WTC11 (cell line): Measurements from ENCODE around the gene TRUB1. TPM values are rescaled to one million over a fixed set of nuclear protein-coding genes. Genes with fewer than 3 reads are reported as not detected.

Experiments
- ATAC-seq: fragments of 200-7000 bp; cut with Tn5 transposase; 2 replicates; pipeline ENCODE4 v1.10.0; 2021; ENCODE audit warnings: mild to moderate bottlenecking, moderate library complexity
- CTCF ChIA-PET: fragments of 300-600 bp; sonication (Branson Sonifier 250); formaldehyde crosslinking; loops from one replicate; lab custom pipeline; 2021; ENCODE audit warnings: antibody characterized with exemption; lab: Charles Lee
- POLR2A ChIA-PET: fragments of 350-600 bp; sonication (Branson Sonifier 250); formaldehyde crosslinking; loops from one replicate; lab custom pipeline; 2021; ENCODE audit warnings: antibody characterized with exemption; lab: Charles Lee
- DNase-seq: peaks from one replicate; pipeline ENCODE4 v3.0.0; 2021; ENCODE audit warnings: low spot score
- H3K27ac Mint-ChIP-seq: 2 replicates; pipeline ENCODE4 v1.8.0; 2021; ENCODE audit warnings: mixed read lengths
- H3K27me3 Mint-ChIP-seq: 2 replicates; pipeline ENCODE4 v1.8.0; 2021; ENCODE audit warnings: low read depth, mild to moderate bottlenecking, moderate library complexity, mixed read lengths
- H3K36me3 Mint-ChIP-seq: 2 replicates; pipeline ENCODE4 v1.8.0; 2021; ENCODE audit warnings: mixed read lengths
- H3K4me1 Mint-ChIP-seq: 2 replicates; pipeline ENCODE4 v1.8.0; 2022; ENCODE audit warnings: mixed read lengths
- H3K4me3 Mint-ChIP-seq: 2 replicates; pipeline ENCODE4 v1.8.0; 2021; ENCODE audit warnings: mild to moderate bottlenecking, moderate library complexity, mixed read lengths
- H3K9me3 Mint-ChIP-seq: 2 replicates; pipeline ENCODE4 v1.8.0; 2021; ENCODE audit warnings: mixed read lengths
- AR ChIP-seq: fragments of 250-450 bp; sonication (Bioruptor Pico); IDR thresholded peaks from 2 replicates; pipeline ENCODE4 v1.9.0; 2021; ENCODE audit warnings: mild to moderate bottlenecking
- ATF1 ChIP-seq: sonication (generic); formaldehyde crosslinking; IDR thresholded peaks from 2 replicates; pipeline ENCODE4 v1.8.1; 2023; ENCODE audit warnings: mild to moderate bottlenecking, moderate library complexity, missing genetic modification reagents
- CDX4 ChIP-seq: fragments of 250-450 bp; sonication (Bioruptor Pico); IDR thresholded peaks from 2 replicates; pipeline ENCODE4 v1.9.0; 2021; ENCODE audit warnings: moderate library complexity, mild to moderate bottlenecking, inconsistent platforms, borderline replicate concordance
- JAZF1 ChIP-seq: fragments of 250-450 bp; sonication (Bioruptor Pico); IDR thresholded peaks from 2 replicates; pipeline ENCODE4 v1.9.0; 2021; ENCODE audit warnings: moderate library complexity, mild to moderate bottlenecking, inconsistent platforms
- KAT7 ChIP-seq: sonication (generic); formaldehyde crosslinking; IDR thresholded peaks from 2 replicates; pipeline ENCODE4 v1.8.1; 2023; ENCODE audit warnings: missing genetic modification reagents, mild to moderate bottlenecking, borderline replicate concordance
- NFYB ChIP-seq: sonication (generic); formaldehyde crosslinking; conservative IDR thresholded peaks from 2 replicates; pipeline ENCODE4 v1.8.0; 2022; ENCODE audit warnings: low read depth, missing genetic modification reagents
- NR3C1 ChIP-seq: sonication (generic); formaldehyde crosslinking; conservative IDR thresholded peaks from 2 replicates; pipeline ENCODE4 v1.8.1; 2023; ENCODE audit warnings: low read depth, mild to moderate bottlenecking, missing genetic modification reagents
- PREB ChIP-seq: sonication (generic); formaldehyde crosslinking; IDR thresholded peaks from 2 replicates; pipeline ENCODE4 v1.8.1; 2022; ENCODE audit warnings: mild to moderate bottlenecking, missing genetic modification reagents, moderate library complexity, borderline replicate concordance
- PRRX2 ChIP-seq: fragments of 250-450 bp; sonication (Bioruptor Pico); IDR thresholded peaks from 2 replicates; pipeline ENCODE4 v1.8.0; 2021; ENCODE audit warnings: mild to moderate bottlenecking
- RELA ChIP-seq: sonication (generic); formaldehyde crosslinking; IDR thresholded peaks from 2 replicates; pipeline ENCODE4 v1.8.1; 2022; ENCODE audit warnings: missing genetic modification reagents, mild to moderate bottlenecking, borderline replicate concordance
- RORB ChIP-seq: fragments of 250-450 bp; sonication (Bioruptor Pico); IDR thresholded peaks from 2 replicates; pipeline ENCODE4 v1.9.0; 2021; ENCODE audit warnings: mild to moderate bottlenecking
- SP1 ChIP-seq: sonication (generic); formaldehyde crosslinking; conservative IDR thresholded peaks from 2 replicates; pipeline ENCODE4 v1.8.1; 2022; ENCODE audit warnings: missing genetic modification reagents
- TCF7 ChIP-seq: sonication (generic); formaldehyde crosslinking; IDR thresholded peaks from 2 replicates; pipeline ENCODE4 v1.8.0; 2022; ENCODE audit warnings: mild to moderate bottlenecking, low read depth, missing genetic modification reagents, moderate library complexity
- ZNF317 ChIP-seq: sonication (generic); formaldehyde crosslinking; IDR thresholded peaks from 2 replicates; pipeline ENCODE4 v1.8.1; 2023; ENCODE audit warnings: low read depth, mild to moderate bottlenecking, moderate library complexity, missing genetic modification reagents, borderline replicate concordance
- total RNA-seq: library from RNA; stranded (reverse); gene quantifications from 3 replicates; pipeline ENCODE4 v1.2.3, GENCODE V29; 2021
- TF ChIP-seq, protein P1 (sequence below): sonication (generic); formaldehyde crosslinking; IDR thresholded peaks from 2 replicates; pipeline ENCODE4 v1.8.0; 2023; ENCODE audit warnings: mild to moderate bottlenecking, missing genetic modification reagents
- TF ChIP-seq, protein P2 (sequence below): sonication (generic); formaldehyde crosslinking; IDR thresholded peaks from 2 replicates; pipeline ENCODE4 v1.8.0; 2022; ENCODE audit warnings: mild to moderate bottlenecking, missing genetic modification reagents
- TF ChIP-seq, protein P3 (sequence below): sonication (generic); formaldehyde crosslinking; IDR thresholded peaks from 2 replicates; pipeline ENCODE4 v1.8.0; 2022; ENCODE audit warnings: mild to moderate bottlenecking, missing genetic modification reagents
- TF ChIP-seq, protein P4 (sequence below): sonication (generic); formaldehyde crosslinking; IDR thresholded peaks from 2 replicates; pipeline ENCODE4 v1.8.1; 2023; ENCODE audit warnings: mild to moderate bottlenecking, missing genetic modification reagents
- TF ChIP-seq, protein P5 (sequence below): sonication (generic); formaldehyde crosslinking; IDR thresholded peaks from 2 replicates; pipeline ENCODE4 v1.8.0; 2022; ENCODE audit warnings: mild to moderate bottlenecking, missing genetic modification reagents
- TF ChIP-seq, protein P6 (sequence below): fragments of 250-450 bp; sonication (Bioruptor Pico); IDR thresholded peaks from 2 replicates; pipeline ENCODE4 v1.9.0; 2021; ENCODE audit warnings: mild to moderate bottlenecking

TRUB1 gene
- total RNA-seq, 1 experiment from 2014 or later: 27.8 TPM

DNA sequence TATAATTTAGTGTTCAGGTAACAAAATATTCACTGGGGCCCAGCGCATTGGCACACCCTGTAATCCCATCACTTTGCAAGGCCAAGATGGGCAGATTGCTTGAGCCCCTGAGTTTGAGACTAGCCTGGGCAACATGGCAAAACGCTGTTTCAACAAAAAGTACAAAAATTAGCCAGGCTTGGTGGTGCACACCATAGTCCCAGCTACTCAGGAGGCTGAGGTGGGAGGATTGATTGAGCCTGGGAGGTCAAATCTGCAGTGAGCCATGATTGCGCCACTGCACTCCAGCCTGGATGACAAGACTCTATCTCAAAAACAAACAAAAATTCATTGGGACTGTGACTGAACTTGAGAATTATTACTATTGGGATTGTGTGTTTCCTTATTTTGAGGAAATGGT, 40.4 kb upstream of the TRUB1 start:
- H3K27me3 Mint-ChIP-seq: no peaks in the 10 kb centered on the region
- POLR2A ChIA-PET: no interaction called here

GRCh38 chr10:114899982-114900381, 38.0 kb upstream of the TRUB1 start:
- Mint-ChIP-seq H3K27ac (no peak overlapping the region), H3K27me3 (no peaks in the 10 kb centered on the region), H3K4me1 (peaks cover 24% of the 10 kb centered on the region), H3K4me3 (no peak overlapping the region), H3K9me3 (no peaks in the 10 kb centered on the region; the same call in 1 of the 2 replicates), H3K36me3 (no peaks in the 10 kb centered on the region)
- ChIA-PET CTCF (interaction anchor here (0.5 kb wide), 1 partner anchor 381 kb away, joined by 3 read pairs; no protein-coding TSS in a partner anchor), POLR2A (no interaction called here)
- ATAC-seq (no peak), DNase-seq (no peak)
- TF ChIP-seq JAZF1 (no peak), SP1 (CRISPR knock-in tag) (no peak), NR3C1 (CRISPR knock-in tag) (no peak), RELA (CRISPR knock-in tag) (no peak), CDX4 (no peak), NFYB (CRISPR knock-in tag) (no peak), KAT7 (no peak), AR (CRISPR knock-in tag) (no peak), ZNF317 (CRISPR knock-in tag) (no peak), TCF7 (CRISPR knock-in tag) (no peak)
- TF ChIP-seq, protein P1, sequence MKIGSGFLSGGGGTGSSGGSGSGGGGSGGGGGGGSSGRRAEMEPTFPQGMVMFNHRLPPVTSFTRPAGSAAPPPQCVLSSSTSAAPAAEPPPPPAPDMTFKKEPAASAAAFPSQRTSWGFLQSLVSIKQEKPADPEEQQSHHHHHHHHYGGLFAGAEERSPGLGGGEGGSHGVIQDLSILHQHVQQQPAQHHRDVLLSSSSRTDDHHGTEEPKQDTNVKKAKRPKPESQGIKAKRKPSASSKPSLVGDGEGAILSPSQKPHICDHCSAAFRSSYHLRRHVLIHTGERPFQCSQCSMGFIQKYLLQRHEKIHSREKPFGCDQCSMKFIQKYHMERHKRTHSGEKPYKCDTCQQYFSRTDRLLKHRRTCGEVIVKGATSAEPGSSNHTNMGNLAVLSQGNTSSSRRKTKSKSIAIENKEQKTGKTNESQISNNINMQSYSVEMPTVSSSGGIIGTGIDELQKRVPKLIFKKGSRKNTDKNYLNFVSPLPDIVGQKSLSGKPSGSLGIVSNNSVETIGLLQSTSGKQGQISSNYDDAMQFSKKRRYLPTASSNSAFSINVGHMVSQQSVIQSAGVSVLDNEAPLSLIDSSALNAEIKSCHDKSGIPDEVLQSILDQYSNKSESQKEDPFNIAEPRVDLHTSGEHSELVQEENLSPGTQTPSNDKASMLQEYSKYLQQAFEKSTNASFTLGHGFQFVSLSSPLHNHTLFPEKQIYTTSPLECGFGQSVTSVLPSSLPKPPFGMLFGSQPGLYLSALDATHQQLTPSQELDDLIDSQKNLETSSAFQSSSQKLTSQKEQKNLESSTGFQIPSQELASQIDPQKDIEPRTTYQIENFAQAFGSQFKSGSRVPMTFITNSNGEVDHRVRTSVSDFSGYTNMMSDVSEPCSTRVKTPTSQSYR: no peak
- TF ChIP-seq, protein P2, sequence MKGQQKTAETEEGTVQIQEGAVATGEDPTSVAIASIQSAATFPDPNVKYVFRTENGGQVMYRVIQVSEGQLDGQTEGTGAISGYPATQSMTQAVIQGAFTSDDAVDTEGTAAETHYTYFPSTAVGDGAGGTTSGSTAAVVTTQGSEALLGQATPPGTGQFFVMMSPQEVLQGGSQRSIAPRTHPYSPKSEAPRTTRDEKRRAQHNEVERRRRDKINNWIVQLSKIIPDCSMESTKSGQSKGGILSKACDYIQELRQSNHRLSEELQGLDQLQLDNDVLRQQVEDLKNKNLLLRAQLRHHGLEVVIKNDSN: no peak
- TF ChIP-seq, protein P3, sequence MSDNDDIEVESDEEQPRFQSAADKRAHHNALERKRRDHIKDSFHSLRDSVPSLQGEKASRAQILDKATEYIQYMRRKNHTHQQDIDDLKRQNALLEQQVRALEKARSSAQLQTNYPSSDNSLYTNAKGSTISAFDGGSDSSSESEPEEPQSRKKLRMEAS (CRISPR knock-in tag): no peak

More for the DNA sequence above, 40.4 kb upstream of the TRUB1 start:
- Mint-ChIP-seq H3K4me1 (peaks cover 20% of the 10 kb centered on the region), H3K27ac (no peak overlapping the region), H3K4me3 (no peak overlapping the region), H3K36me3 (no peaks in the 10 kb centered on the region), H3K9me3 (no peaks in the 10 kb centered on the region)
- no peak for TF ChIP-seq ZNF317 (CRISPR knock-in tag)
- TF ChIP-seq, protein P4, sequence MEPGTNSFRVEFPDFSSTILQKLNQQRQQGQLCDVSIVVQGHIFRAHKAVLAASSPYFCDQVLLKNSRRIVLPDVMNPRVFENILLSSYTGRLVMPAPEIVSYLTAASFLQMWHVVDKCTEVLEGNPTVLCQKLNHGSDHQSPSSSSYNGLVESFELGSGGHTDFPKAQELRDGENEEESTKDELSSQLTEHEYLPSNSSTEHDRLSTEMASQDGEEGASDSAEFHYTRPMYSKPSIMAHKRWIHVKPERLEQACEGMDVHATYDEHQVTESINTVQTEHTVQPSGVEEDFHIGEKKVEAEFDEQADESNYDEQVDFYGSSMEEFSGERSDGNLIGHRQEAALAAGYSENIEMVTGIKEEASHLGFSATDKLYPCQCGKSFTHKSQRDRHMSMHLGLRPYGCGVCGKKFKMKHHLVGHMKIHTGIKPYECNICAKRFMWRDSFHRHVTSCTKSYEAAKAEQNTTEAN (CRISPR knock-in tag): no peak
- TF ChIP-seq, protein P5, sequence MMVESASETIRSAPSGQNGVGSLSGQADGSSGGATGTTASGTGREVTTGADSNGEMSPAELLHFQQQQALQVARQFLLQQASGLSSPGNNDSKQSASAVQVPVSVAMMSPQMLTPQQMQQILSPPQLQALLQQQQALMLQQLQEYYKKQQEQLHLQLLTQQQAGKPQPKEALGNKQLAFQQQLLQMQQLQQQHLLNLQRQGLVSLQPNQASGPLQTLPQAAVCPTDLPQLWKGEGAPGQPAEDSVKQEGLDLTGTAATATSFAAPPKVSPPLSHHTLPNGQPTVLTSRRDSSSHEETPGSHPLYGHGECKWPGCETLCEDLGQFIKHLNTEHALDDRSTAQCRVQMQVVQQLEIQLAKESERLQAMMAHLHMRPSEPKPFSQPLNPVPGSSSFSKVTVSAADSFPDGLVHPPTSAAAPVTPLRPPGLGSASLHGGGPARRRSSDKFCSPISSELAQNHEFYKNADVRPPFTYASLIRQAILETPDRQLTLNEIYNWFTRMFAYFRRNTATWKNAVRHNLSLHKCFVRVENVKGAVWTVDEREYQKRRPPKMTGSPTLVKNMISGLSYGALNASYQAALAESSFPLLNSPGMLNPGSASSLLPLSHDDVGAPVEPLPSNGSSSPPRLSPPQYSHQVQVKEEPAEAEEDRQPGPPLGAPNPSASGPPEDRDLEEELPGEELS (CRISPR knock-in tag): no peak
- TF ChIP-seq JAZF1: no peak
- no peak for TF ChIP-seq PREB (CRISPR knock-in tag)
- TF ChIP-seq, protein P6, sequence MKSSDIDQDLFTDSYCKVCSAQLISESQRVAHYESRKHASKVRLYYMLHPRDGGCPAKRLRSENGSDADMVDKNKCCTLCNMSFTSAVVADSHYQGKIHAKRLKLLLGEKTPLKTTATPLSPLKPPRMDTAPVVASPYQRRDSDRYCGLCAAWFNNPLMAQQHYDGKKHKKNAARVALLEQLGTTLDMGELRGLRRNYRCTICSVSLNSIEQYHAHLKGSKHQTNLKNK (CRISPR knock-in tag): no peak
- no peak for TF ChIP-seq ATF1 (CRISPR knock-in tag)
- no peak for TF ChIP-seq RORB (CRISPR knock-in tag)
- TF ChIP-seq PRRX2: no peak
- no peak for DNase-seq
- ATAC-seq: no peak
- CTCF ChIA-PET: no interaction called here
